ENCODE results near the gene SOCS1. TPM values are rescaled to one million over a fixed set of nuclear protein-coding genes. Genes with fewer than 3 reads are reported as not detected.

Gene SOCS1
- total and polyA plus RNA-seq, 2 of the 8 experiments (the other 6 are each of a cell fraction or from before 2014, with no cell fraction given), result 21.0 to 48.9 TPM

DNA sequence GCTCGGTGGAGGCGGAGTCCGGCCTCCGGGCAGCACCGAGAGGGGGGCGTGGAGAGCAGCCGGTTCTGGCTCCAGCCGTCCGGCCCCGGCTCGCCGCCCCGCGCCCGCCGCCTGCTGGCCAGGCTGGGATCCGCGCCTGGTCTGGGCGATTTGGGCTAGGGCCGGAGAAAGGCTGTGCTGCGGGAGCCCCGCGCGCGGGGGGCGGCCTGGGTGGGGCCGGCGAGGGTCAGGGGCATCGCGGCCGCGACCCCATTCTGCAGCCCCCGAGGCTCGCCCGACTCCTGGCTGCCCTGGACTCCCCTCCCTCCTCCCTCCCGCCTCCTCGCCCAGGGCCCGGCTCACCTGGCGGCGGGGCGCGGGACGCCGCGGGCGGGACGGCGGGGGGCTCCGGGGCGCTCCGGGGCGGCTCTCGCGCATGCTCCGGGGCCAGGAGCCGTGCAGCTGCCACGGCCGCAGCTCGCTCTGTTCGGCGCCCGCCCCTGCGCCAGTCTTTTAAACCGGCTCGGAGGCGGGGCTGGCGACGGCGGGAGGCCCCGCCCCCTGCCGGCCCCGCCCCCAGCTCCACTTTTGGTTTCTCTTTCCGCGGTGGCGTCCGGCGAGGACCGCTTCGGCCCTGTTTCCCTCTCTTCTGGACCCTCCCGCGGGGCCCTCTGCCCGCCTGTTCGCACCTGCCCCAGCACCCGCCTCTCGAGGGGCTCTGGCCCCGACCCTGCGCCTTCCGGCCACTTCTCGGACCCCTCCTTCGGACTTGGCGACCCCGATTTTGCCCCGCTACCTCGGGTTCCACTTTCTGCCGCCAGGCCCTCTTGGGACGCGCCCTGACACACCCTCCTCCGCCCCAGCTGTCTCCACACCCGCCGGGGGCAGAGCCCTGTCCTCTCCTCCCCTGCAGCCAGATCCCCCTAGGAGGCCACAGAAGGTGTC is at the start of gene SOCS1 (continued):
- TF ChIP-seq ASH2L (IDR thresholded peaks at IDR 0.05; ENCODE audit: low read length) (peak; percentile 61), RBBP5 (IDR thresholded peaks at IDR 0.05; ENCODE audit: borderline replicate concordance, low read depth, low read length) (peak; percentile 68; the same call in 1 of the 2 replicates), SP2 (IDR thresholded peaks at IDR 0.05; ENCODE audit: low read length) (no peak), NRF1 (IDR thresholded peaks at IDR 0.05; ENCODE audit: low read depth, low read length) (peak; percentile 42), EP300 (IDR thresholded peaks at IDR 0.05; ENCODE audit: borderline replicate concordance in 1 of 2, low read depth in 2 of 2, low read length in 2 of 2) (0 out of 3 replicates have a peak, but pooled peaks of 1 of the 2 experiments have one; percentile 36), BCL11A (IDR thresholded peaks at IDR 0.05; ENCODE audit: low read depth in 2 of 2, low read length in 2 of 2) (no peak), BACH1 (IDR thresholded peaks at IDR 0.05; ENCODE audit: low read length) (no peak), KDM5A (IDR thresholded peaks at IDR 0.05; ENCODE audit: low read length) (no peak), SP1 (IDR thresholded peaks at IDR 0.05; ENCODE audit: low read depth, low read length) (peak; percentile 59), POU5F1 (IDR thresholded peaks at IDR 0.05; ENCODE audit: low read depth, low read length) (no peak), SUZ12 (IDR thresholded peaks at IDR 0.05; ENCODE audit: low read length) (no peak), TAF1 (IDR thresholded peaks at IDR 0.05; ENCODE audit: low read depth, low read length) (peak; percentile 99), POLR2AphosphoS5 (IDR thresholded peaks at IDR 0.05; ENCODE audit: low read depth, low read length) (peak; percentile 85), YY1 (IDR thresholded peaks at IDR 0.05; ENCODE audit: low read depth, low read length) (peak; percentile 9; the same call in 1 of the 2 replicates), BRCA1 (IDR thresholded peaks at IDR 0.05; ENCODE audit: low read depth, low read length) (no peak), SAP30 (IDR thresholded peaks at IDR 0.05; ENCODE audit: insufficient read depth, insufficient replicate concordance, low read length) (no peak), TCF12 (IDR thresholded peaks at IDR 0.05; ENCODE audit: low read depth, low read length) (no peak)
- TF ChIP-seq, protein P1, sequence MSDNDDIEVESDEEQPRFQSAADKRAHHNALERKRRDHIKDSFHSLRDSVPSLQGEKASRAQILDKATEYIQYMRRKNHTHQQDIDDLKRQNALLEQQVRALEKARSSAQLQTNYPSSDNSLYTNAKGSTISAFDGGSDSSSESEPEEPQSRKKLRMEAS (IDR thresholded peaks at IDR 0.05), result peak; percentile 82
- TF ChIP-seq, protein P2, sequence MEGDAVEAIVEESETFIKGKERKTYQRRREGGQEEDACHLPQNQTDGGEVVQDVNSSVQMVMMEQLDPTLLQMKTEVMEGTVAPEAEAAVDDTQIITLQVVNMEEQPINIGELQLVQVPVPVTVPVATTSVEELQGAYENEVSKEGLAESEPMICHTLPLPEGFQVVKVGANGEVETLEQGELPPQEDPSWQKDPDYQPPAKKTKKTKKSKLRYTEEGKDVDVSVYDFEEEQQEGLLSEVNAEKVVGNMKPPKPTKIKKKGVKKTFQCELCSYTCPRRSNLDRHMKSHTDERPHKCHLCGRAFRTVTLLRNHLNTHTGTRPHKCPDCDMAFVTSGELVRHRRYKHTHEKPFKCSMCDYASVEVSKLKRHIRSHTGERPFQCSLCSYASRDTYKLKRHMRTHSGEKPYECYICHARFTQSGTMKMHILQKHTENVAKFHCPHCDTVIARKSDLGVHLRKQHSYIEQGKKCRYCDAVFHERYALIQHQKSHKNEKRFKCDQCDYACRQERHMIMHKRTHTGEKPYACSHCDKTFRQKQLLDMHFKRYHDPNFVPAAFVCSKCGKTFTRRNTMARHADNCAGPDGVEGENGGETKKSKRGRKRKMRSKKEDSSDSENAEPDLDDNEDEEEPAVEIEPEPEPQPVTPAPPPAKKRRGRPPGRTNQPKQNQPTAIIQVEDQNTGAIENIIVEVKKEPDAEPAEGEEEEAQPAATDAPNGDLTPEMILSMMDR (IDR thresholded peaks at IDR 0.05; ENCODE audit: control extremely low read depth in 1 of 3, insufficient read depth in 1 of 3, low read depth in 1 of 3, low read length in 3 of 3), result peak; percentile 74 to 81 (median 75)
- TF ChIP-seq, protein P3, sequence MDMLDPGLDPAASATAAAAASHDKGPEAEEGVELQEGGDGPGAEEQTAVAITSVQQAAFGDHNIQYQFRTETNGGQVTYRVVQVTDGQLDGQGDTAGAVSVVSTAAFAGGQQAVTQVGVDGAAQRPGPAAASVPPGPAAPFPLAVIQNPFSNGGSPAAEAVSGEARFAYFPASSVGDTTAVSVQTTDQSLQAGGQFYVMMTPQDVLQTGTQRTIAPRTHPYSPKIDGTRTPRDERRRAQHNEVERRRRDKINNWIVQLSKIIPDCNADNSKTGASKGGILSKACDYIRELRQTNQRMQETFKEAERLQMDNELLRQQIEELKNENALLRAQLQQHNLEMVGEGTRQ (IDR thresholded peaks at IDR 0.05; ENCODE audit: low read length), result no peak

All from H1 (cell line).